ENCODE data around the gene LRFN5. TPM values are rescaled to one million over a fixed set of nuclear protein-coding genes. Genes with fewer than 3 reads are reported as not detected.

Gene LRFN5
- total and polyA plus RNA-seq, 2 experiments from 2014 or later, result 1.9 to 6.8 TPM

DNA sequence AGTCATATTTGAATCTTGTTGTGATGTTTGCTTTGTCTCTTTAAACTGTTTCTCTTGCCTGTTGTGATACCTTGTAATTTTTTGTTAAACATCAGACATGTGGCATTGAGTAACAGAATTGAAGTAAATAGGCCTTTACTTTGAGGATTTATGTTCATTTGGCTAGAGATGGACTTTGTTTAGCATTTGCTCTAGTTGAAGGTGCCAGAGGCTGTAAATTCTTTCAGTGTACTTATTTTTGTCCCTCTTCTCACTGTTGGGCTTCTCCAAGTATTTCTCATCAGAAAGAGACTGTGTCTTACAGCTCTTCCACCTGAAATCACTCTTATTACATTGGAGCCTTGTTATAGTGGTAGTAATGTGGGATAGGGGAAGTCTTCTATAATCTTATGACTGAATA is 175.8 kb downstream of the LRFN5 start (continued):
- TF ChIP-seq, protein P1, sequence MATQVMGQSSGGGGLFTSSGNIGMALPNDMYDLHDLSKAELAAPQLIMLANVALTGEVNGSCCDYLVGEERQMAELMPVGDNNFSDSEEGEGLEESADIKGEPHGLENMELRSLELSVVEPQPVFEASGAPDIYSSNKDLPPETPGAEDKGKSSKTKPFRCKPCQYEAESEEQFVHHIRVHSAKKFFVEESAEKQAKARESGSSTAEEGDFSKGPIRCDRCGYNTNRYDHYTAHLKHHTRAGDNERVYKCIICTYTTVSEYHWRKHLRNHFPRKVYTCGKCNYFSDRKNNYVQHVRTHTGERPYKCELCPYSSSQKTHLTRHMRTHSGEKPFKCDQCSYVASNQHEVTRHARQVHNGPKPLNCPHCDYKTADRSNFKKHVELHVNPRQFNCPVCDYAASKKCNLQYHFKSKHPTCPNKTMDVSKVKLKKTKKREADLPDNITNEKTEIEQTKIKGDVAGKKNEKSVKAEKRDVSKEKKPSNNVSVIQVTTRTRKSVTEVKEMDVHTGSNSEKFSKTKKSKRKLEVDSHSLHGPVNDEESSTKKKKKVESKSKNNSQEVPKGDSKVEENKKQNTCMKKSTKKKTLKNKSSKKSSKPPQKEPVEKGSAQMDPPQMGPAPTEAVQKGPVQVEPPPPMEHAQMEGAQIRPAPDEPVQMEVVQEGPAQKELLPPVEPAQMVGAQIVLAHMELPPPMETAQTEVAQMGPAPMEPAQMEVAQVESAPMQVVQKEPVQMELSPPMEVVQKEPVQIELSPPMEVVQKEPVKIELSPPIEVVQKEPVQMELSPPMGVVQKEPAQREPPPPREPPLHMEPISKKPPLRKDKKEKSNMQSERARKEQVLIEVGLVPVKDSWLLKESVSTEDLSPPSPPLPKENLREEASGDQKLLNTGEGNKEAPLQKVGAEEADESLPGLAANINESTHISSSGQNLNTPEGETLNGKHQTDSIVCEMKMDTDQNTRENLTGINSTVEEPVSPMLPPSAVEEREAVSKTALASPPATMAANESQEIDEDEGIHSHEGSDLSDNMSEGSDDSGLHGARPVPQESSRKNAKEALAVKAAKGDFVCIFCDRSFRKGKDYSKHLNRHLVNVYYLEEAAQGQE (IDR thresholded peaks at IDR 0.05; ENCODE audit: unreplicated experiment), result no peak
- TF ChIP-seq EZH2phosphoT487 (IDR thresholded peaks at IDR 0.05; ENCODE audit: unreplicated experiment) (no peak), CREB1 (CRISPR knock-in tag; IDR thresholded peaks at IDR 0.05; ENCODE audit: low read depth) (no peak), ZNF331 (CRISPR knock-in tag; IDR thresholded peaks at IDR 0.05; ENCODE audit: low read depth) (no peak), NANOG (IDR thresholded peaks at IDR 0.05; ENCODE audit: borderline replicate concordance) (no peak), ETS1 (IDR thresholded peaks at IDR 0.05) (no peak), POLR2AphosphoS5 (IDR thresholded peaks at IDR 0.05; ENCODE audit: low read depth) (no peak), STAT1 (IDR thresholded peaks at IDR 0.05; ENCODE audit: unreplicated experiment) (no peak)

GRCh38 chr14:41783403-41783802 is 176.7 kb downstream of the LRFN5 start:
- Histone ChIP-seq H3K4me1 (ENCODE audit: insufficient read depth) (no peaks in the 10 kb centered on the region), H4K20me1 (replicated peaks; ENCODE audit: insufficient read depth) (no peaks in the 10 kb centered on the region), H3K27ac (ENCODE audit: low read depth) (no peak overlapping the region), H3K4me3 (no peak overlapping the region), H3K4me2 (no peak overlapping the region), H3K27me3 (ENCODE audit: insufficient read depth) (no peaks in the 10 kb centered on the region), H3K79me2 (replicated peaks; ENCODE audit: insufficient read depth) (no peaks in the 10 kb centered on the region), H3K36me3 (ENCODE audit: insufficient read depth) (no peaks in the 10 kb centered on the region), H2AFZ (no peak overlapping the region), H3K9me2 (ENCODE audit: insufficient read depth) (no peaks in the 10 kb centered on the region), H3F3A (replicated peaks; ENCODE audit: low read depth) (no peaks in the 10 kb centered on the region)
- Mint-ChIP-seq H3K27ac (no peak overlapping the region), H3K4me1 (no peaks in the 10 kb centered on the region), H3K27me3 (ENCODE audit: insufficient read depth, low read depth, poor library complexity) (peaks cover 3% of the 10 kb centered on the region), H3K36me3 (ENCODE audit: low read depth) (no peaks in the 10 kb centered on the region), H3K4me3 (no peak overlapping the region), H3K9me3 (no peaks in the 10 kb centered on the region)
- DNase-seq (ENCODE audit: low spot score) (no peak), ATAC-seq (no peak)
- no peak for TF ChIP-seq STAT1 (IDR thresholded peaks at IDR 0.05; ENCODE audit: unreplicated experiment)
- TF ChIP-seq NANOG (IDR thresholded peaks at IDR 0.05; ENCODE audit: borderline replicate concordance), result no peak
- TF ChIP-seq POLR2AphosphoS5 (IDR thresholded peaks at IDR 0.05; ENCODE audit: low read depth), result no peak
- TF ChIP-seq, protein P2, sequence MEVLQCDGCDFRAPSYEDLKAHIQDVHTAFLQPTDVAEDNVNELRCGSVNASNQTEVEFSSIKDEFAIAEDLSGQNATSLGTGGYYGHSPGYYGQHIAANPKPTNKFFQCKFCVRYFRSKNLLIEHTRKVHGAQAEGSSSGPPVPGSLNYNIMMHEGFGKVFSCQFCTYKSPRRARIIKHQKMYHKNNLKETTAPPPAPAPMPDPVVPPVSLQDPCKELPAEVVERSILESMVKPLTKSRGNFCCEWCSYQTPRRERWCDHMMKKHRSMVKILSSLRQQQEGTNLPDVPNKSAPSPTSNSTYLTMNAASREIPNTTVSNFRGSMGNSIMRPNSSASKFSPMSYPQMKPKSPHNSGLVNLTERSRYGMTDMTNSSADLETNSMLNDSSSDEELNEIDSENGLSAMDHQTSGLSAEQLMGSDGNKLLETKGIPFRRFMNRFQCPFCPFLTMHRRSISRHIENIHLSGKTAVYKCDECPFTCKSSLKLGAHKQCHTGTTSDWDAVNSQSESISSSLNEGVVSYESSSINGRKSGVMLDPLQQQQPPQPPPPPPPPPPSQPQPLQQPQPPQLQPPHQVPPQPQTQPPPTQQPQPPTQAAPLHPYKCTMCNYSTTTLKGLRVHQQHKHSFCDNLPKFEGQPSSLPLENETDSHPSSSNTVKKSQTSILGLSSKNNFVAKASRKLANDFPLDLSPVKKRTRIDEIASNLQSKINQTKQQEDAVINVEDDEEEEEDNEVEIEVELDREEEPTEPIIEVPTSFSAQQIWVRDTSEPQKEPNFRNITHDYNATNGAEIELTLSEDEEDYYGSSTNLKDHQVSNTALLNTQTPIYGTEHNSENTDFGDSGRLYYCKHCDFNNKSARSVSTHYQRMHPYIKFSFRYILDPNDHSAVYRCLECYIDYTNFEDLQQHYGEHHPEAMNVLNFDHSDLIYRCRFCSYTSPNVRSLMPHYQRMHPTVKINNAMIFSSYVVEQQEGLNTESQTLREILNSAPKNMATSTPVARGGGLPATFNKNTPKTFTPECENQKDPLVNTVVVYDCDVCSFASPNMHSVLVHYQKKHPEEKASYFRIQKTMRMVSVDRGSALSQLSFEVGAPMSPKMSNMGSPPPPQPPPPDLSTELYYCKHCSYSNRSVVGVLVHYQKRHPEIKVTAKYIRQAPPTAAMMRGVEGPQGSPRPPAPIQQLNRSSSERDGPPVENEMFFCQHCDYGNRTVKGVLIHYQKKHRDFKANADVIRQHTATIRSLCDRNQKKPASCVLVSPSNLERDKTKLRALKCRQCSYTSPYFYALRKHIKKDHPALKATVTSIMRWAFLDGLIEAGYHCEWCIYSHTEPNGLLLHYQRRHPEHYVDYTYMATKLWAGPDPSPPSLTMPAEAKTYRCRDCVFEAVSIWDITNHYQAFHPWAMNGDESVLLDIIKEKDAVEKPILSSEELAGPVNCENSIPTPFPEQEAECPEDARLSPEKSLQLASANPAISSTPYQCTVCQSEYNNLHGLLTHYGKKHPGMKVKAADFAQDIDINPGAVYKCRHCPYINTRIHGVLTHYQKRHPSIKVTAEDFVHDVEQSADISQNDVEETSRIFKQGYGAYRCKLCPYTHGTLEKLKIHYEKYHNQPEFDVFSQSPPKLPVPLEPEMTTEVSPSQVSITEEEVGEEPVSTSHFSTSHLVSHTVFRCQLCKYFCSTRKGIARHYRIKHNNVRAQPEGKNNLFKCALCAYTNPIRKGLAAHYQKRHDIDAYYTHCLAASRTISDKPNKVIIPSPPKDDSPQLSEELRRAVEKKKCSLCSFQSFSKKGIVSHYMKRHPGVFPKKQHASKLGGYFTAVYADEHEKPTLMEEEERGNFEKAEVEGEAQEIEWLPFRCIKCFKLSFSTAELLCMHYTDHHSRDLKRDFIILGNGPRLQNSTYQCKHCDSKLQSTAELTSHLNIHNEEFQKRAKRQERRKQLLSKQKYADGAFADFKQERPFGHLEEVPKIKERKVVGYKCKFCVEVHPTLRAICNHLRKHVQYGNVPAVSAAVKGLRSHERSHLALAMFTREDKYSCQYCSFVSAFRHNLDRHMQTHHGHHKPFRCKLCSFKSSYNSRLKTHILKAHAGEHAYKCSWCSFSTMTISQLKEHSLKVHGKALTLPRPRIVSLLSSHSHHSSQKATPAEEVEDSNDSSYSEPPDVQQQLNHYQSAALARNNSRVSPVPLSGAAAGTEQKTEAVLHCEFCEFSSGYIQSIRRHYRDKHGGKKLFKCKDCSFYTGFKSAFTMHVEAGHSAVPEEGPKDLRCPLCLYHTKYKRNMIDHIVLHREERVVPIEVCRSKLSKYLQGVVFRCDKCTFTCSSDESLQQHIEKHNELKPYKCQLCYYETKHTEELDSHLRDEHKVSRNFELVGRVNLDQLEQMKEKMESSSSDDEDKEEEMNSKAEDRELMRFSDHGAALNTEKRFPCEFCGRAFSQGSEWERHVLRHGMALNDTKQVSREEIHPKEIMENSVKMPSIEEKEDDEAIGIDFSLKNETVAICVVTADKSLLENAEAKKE (CRISPR knock-in tag; IDR thresholded peaks at IDR 0.05), result no peak
- no peak for TF ChIP-seq EZH2phosphoT487 (IDR thresholded peaks at IDR 0.05; ENCODE audit: unreplicated experiment)
- no peak for TF ChIP-seq CTCF (conservative IDR thresholded peaks at IDR 0.05; ENCODE audit: low read depth in 2 of 2)
- no peak for TF ChIP-seq EZH2 (IDR thresholded peaks at IDR 0.05; ENCODE audit: low read depth, unreplicated experiment)
- TF ChIP-seq JUNB (IDR thresholded peaks at IDR 0.05; ENCODE audit: unreplicated experiment), result no peak

Data from GM23338 (cell line).